Epithelial cell of proximal tubule (primary cell): ENCODE measurements around the gene SYNGR2. TPM values are rescaled to one million over a fixed set of nuclear protein-coding genes. Genes with fewer than 3 reads are reported as not detected.

Experiments used
- DNase-seq: peaks from one replicate; pipeline ENCODE4 v3.0.0-alpha.2; 2011; ENCODE audit warnings: low read depth
- H3K4me3 ChIP-seq: 2 replicates; pipeline ENCODE4 v1.5.1; 2011; ENCODE audit warnings: low read depth, mild to moderate bottlenecking, low read length
- CTCF ChIP-seq: conservative IDR thresholded peaks from 2 replicates; pipeline ENCODE4 v1.5.1; 2012; ENCODE audit warnings: low read depth, mild to moderate bottlenecking, low read length
- total RNA-seq: library from RNA; depleted of rRNA; stranded (reverse); fragments of >200 nt; gene quantifications from 2 replicates; pipeline ENCODE4 v1.2.3, GENCODE V29; 2015

The SYNGR2 gene
- total RNA-seq, 1 donor from 2014 or later: 137 TPM

- H3K4me3 ChIP-seq: no peak within 1 kb of the TSS
- no peak for TF ChIP-seq CTCF
- no peak for DNase-seq
Observed at GRCh38 chr17:78130437-78131101, 37.8 kb upstream of the SYNGR2 start, which contains the start of gene TMC8. TSS of gene TMC8 (plus strand) at chr17:78130771. CDS start at chr17:78131589, 818 bp downstream.

- H3K4me3 ChIP-seq: no peak overlapping the region
- DNase-seq: no peak
- TF ChIP-seq CTCF: no peak
Observed at GRCh38 chr17:78131172-78132083, 37.0 kb upstream of the SYNGR2 start.

- H3K4me3 ChIP-seq: no peak overlapping the region
Observed at GRCh38 chr17:78132084-78132676, 36.2 kb upstream of the SYNGR2 start.

GRCh38 chr17:78132767-78133178, 35.6 kb upstream of the SYNGR2 start:
- no peak for TF ChIP-seq CTCF
- DNase-seq: no peak
- H3K4me3 ChIP-seq: no peak overlapping the region

More at GRCh38 chr17:78132084-78132676, 36.2 kb upstream of the SYNGR2 start:
- TF ChIP-seq CTCF: no peak
- no peak for DNase-seq

GRCh38 chr17:78133179-78133951, 35.0 kb upstream of the SYNGR2 start:
- TF ChIP-seq CTCF: no peak
- H3K4me3 ChIP-seq: no peak overlapping the region
- no peak for DNase-seq
